Sigmoid colon (tissue), 7 donors: ENCODE data around the gene TBX1. TPM values are rescaled to one million over a fixed set of nuclear protein-coding genes. Genes with fewer than 3 reads are reported as not detected.

Experiments
- DNase-seq: peaks from one replicate; pipeline ENCODE4 v3.0.0-alpha.2; 2019
- H3K27ac ChIP-seq, 4 donors: fragments of 200-600 bp; sonication (generic); one replicate each; pipeline ENCODE4 v1.5.1; 2016 to 2019; ENCODE audit warnings: mild to moderate bottlenecking in 1 of 4
- H3K27me3 ChIP-seq, 3 donors: fragments of 200-600 bp; sonication (generic); one replicate each; pipeline ENCODE4 v1.5.1; 2019; ENCODE audit warnings: mild to moderate bottlenecking in 1 of 3
- H3K36me3 ChIP-seq, 4 donors: fragments of 200-600 bp; sonication (generic); one replicate each; pipeline ENCODE4 v1.5.1; 2016 to 2019
- H3K4me1 ChIP-seq, 4 donors: fragments of 200-600 bp; sonication (generic); one replicate each; pipeline ENCODE4 v1.5.1; 2017 to 2019
- H3K4me3 ChIP-seq, 4 donors: fragments of 200-600 bp; sonication (generic); one replicate each; pipeline ENCODE4 v1.5.1; 2017 to 2019; ENCODE audit warnings: mild to moderate bottlenecking in 2 of 4, moderate library complexity in 1 of 4
- H3K9me3 ChIP-seq, 4 donors: fragments of 200-600 bp in 3 of 4; sonication (generic) in 3 of 4; one replicate each; pipeline versions ENCODE4 v1.5.1 to v1.6.1; 2013 to 2019
- CTCF ChIP-seq, 4 experiments: fragments of 450-650 bp in 3 of 4; fragments of 200-600 bp in 1 of 4; IDR thresholded peaks; one replicate each; pipeline ENCODE4 v1.5.1; 2016 to 2019; ENCODE audit warnings: antibody characterized with exemption in 4 of 4, mild to moderate bottlenecking in 3 of 4, moderate library complexity in 2 of 4
- EP300 ChIP-seq, 4 donors: sonication (generic); formaldehyde crosslinking; IDR thresholded peaks; one replicate each; pipeline ENCODE4 v1.6.1; 2017; ENCODE audit warnings: antibody characterized with exemption in 4 of 4
- POLR2A ChIP-seq, 2 donors: fragments of 450-650 bp; IDR thresholded peaks; one replicate each; pipeline ENCODE4 v1.6.1; 2016; ENCODE audit warnings: antibody characterized with exemption in 2 of 2, mild to moderate bottlenecking in 2 of 2, moderate library complexity in 2 of 2
- POLR2AphosphoS5 ChIP-seq, 4 donors: sonication (generic); formaldehyde crosslinking; IDR thresholded peaks; one replicate each; pipeline ENCODE4 v1.6.1; 2017; ENCODE audit warnings: antibody characterized with exemption in 4 of 4
- WGBS, 2 donors: extraction: QIAGEN DNeasy Blood & Tissue Kit; methylation state at CpG; one replicate each; pipeline ENCODE4 v1.1.7; 2013; 5-methylcytosine and 5-hydroxymethylcytosine counted together
- intact Hi-C: fragments of 100-400 bp; cut with DNase I; formaldehyde crosslinking; loops from one replicate; pipeline ENCODE4 v1.15.1; 2023
- polyA plus RNA-seq, 3 donors: library from polyadenylated mRNA; stranded (reverse); fragments of 200-250 nt; gene quantifications; one replicate each; pipeline ENCODE4 v1.2.3, GENCODE V29; 2013
- total RNA-seq, 4 donors: library from RNA; depleted of rRNA; stranded (reverse); fragments of >200 nt; gene quantifications; one replicate each; pipeline ENCODE4 v1.1.0, GENCODE V29; 2016
- donor health status: healthy with polysubstance abuse.
- donor health status: Bipolar disorder and iron deficiency.
- donor health status: healthy.

The TBX1 gene
- total and polyA plus RNA-seq, 7 donors: 1.7 to 4.3 (median 2.8) TPM; not detected in 1

GRCh38 chr22:19798891-19799293 lies 38.3 kb downstream of the TBX1 start:
- DNase-seq: no peak
- no peaks in the 10 kb centered on the region for H3K4me1 ChIP-seq
- TF ChIP-seq POLR2A (IDR thresholded peaks at IDR 0.05) (no peak), CTCF (IDR thresholded peaks at IDR 0.05) (no peak), POLR2AphosphoS5 (IDR thresholded peaks at IDR 0.05) (no peak), EP300 (IDR thresholded peaks at IDR 0.05) (no peak)
- peaks cover 0 to 15% (median 0%) of the 10 kb centered on the region in 4 donors for H3K36me3 ChIP-seq
- H3K9me3 ChIP-seq: no peaks in the 10 kb centered on the region
- intact Hi-C loops: no loop called here
- no peaks in the 10 kb centered on the region for H3K27me3 ChIP-seq
- no peak overlapping the region for H3K4me3 ChIP-seq
- WGBS, 2 donors: 88 to 91% methylated on average over 9 of the region's 9 CpGs
- no peak overlapping the region for H3K27ac ChIP-seq

GRCh38 chr22:19799322-19800190 lies 39.0 kb downstream of the TBX1 start:
- H3K27me3 ChIP-seq: no peaks in the 10 kb centered on the region
- intact Hi-C loops: no loop called here
- TF ChIP-seq POLR2AphosphoS5 (IDR thresholded peaks at IDR 0.05): peak in 1 of 4 donors; percentile 34
- TF ChIP-seq CTCF (IDR thresholded peaks at IDR 0.05): no peak
- no peak for TF ChIP-seq POLR2A (IDR thresholded peaks at IDR 0.05)
- no peak for TF ChIP-seq EP300 (IDR thresholded peaks at IDR 0.05)
- peaks cover 0 to 15% (median 0%) of the 10 kb centered on the region in 4 donors for H3K36me3 ChIP-seq
- no peaks in the 10 kb centered on the region for H3K4me1 ChIP-seq
- H3K9me3 ChIP-seq: no peaks in the 10 kb centered on the region
- no peak overlapping the region for H3K4me3 ChIP-seq
- no peak overlapping the region for H3K27ac ChIP-seq
- WGBS, 2 donors: 92 to 93% methylated on average over 35 of the region's 35 CpGs
- peak; percentile 75 for DNase-seq

GRCh38 chr22:19800306-19800705 lies 39.7 kb downstream of the TBX1 start:
- no peaks in the 10 kb centered on the region for H3K4me1 ChIP-seq
- no peaks in the 10 kb centered on the region for H3K9me3 ChIP-seq
- peaks cover 0 to 15% (median 0%) of the 10 kb centered on the region in 4 donors for H3K36me3 ChIP-seq
- H3K27me3 ChIP-seq: no peaks in the 10 kb centered on the region
- intact Hi-C loops: no loop called here
- 95 to 97% methylated on average over 8 of the region's 8 CpGs for WGBS, 2 donors
- no peak for DNase-seq
- TF ChIP-seq POLR2AphosphoS5 (IDR thresholded peaks at IDR 0.05): no peak
- no peak for TF ChIP-seq CTCF (IDR thresholded peaks at IDR 0.05)
- H3K27ac ChIP-seq: no peak overlapping the region
- no peak overlapping the region for H3K4me3 ChIP-seq

DNA sequence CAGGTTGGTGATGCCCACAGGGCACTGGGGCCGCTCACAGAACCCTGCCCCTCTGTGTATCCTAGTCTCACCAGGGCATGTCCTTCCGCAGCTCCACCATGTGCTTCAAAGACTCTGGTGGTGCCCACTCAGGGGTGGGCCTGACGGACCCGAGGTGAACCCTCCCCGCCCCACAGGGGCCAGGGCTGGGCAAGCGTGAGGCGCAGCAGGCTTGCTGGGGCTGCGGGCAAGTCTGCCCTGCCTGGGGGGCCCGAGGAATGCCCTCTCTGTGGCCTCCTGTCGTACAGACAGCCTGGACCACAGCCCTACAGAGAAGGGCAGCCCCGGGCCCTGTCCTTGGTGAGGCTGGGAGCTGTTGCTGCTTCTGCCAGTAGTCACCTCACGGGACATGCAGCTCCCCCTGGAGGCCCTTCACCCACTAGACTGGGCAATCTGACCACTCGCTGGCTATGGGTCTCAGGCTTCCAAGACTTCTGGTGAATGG lies 40.2 kb downstream of the TBX1 start:
- Histone ChIP-seq H3K27ac (no peak overlapping the region), H3K36me3 (peaks cover 0 to 15% (median 0%) of the 10 kb centered on the region in 4 donors), H3K9me3 (no peaks in the 10 kb centered on the region), H3K27me3 (no peaks in the 10 kb centered on the region), H3K4me3 (no peak overlapping the region), H3K4me1 (no peaks in the 10 kb centered on the region)
- intact Hi-C loops: no loop called here
- TF ChIP-seq POLR2AphosphoS5 (IDR thresholded peaks at IDR 0.05) (no peak), POLR2A (IDR thresholded peaks at IDR 0.05) (no peak), EP300 (IDR thresholded peaks at IDR 0.05) (no peak), CTCF (IDR thresholded peaks at IDR 0.05) (no peak)
- WGBS, 2 donors: 93 to 94% methylated on average over 13 of the region's 13 CpGs
- DNase-seq: peak; percentile 66
